Measurements from ENCODE around the gene ADGRB3.

DNA sequence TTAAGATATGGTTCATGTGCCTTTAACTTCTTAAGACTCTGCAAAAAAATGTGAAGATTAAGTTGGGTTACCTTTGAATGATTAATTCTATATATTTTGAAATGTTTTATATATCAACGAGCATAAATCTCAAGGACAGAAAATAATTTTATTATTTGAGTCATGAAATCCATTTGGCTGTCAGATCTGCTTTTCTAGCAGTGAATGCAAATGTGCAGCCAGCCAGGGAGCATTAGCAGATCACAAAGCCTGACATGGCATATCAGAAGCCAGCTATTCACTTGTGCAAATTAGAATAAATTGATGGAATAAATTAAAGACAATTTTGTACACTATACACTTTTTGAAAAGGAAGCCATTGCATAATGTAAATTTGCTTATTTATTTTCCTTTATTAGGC, 424.3 kb downstream of the ADGRB3 start:
- TF ChIP-seq, protein P1, sequence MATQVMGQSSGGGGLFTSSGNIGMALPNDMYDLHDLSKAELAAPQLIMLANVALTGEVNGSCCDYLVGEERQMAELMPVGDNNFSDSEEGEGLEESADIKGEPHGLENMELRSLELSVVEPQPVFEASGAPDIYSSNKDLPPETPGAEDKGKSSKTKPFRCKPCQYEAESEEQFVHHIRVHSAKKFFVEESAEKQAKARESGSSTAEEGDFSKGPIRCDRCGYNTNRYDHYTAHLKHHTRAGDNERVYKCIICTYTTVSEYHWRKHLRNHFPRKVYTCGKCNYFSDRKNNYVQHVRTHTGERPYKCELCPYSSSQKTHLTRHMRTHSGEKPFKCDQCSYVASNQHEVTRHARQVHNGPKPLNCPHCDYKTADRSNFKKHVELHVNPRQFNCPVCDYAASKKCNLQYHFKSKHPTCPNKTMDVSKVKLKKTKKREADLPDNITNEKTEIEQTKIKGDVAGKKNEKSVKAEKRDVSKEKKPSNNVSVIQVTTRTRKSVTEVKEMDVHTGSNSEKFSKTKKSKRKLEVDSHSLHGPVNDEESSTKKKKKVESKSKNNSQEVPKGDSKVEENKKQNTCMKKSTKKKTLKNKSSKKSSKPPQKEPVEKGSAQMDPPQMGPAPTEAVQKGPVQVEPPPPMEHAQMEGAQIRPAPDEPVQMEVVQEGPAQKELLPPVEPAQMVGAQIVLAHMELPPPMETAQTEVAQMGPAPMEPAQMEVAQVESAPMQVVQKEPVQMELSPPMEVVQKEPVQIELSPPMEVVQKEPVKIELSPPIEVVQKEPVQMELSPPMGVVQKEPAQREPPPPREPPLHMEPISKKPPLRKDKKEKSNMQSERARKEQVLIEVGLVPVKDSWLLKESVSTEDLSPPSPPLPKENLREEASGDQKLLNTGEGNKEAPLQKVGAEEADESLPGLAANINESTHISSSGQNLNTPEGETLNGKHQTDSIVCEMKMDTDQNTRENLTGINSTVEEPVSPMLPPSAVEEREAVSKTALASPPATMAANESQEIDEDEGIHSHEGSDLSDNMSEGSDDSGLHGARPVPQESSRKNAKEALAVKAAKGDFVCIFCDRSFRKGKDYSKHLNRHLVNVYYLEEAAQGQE (IDR thresholded peaks at IDR 0.05; ENCODE audit: low read depth, low read length), result no peak
- no peak for TF ChIP-seq FOXJ3 (CRISPR knock-in tag; IDR thresholded peaks at IDR 0.05)
